HCT116 (cell line): ENCODE data around the gene PDE4D. TPM values are rescaled to one million over a fixed set of nuclear protein-coding genes. Genes with fewer than 3 reads are reported as not detected.

Experiments
- ATAC-seq: fragments of 200-7000 bp; cut with Tn5 transposase; 2 replicates; pipeline ENCODE4 v1.9.1; 2020; ENCODE audit warnings: mild to moderate bottlenecking, moderate library complexity
- BruUV-seq: library from RNA; stranded (reverse); fragments of 400-500 nt; replicated peaks from 2 replicates; lab custom pipeline; 2021; lab: Mats Ljungman, UMichigan
- CTCF ChIA-PET: fragments of 300-600 bp; sonication (Branson Sonifier 250); formaldehyde crosslinking; loops from one replicate; lab custom pipeline; 2021; ENCODE audit warnings: antibody characterized with exemption; lab: Charles Lee
- POLR2A ChIA-PET: fragments of 300-600, 350-600 bp; sonication (Branson Sonifier 250); formaldehyde crosslinking; loops from one replicate; lab custom pipeline; 2021; ENCODE audit warnings: antibody characterized with exemption; lab: Charles Lee
- RAD21 ChIA-PET, 2 experiments: fragments of 300-600 bp; sonication (Branson Sonifier 250); formaldehyde crosslinking; loops; one replicate each; lab custom pipeline; 2023; ENCODE audit warnings: low total read pairs in 2 of 2; ENCODE audit not compliant: uncharacterized antibody in 2 of 2, unreplicated experiment in 2 of 2, low non-redundant PET in 1 of 2; lab: Charles Lee
- DNase-seq: peaks from one replicate; pipeline ENCODE4 v3.0.0-alpha.2; 2010; ENCODE audit warnings: low read depth, low spot score
- H2AFZ ChIP-seq: fragments of 200-600 bp; shearing (Covaris generic), sonication (generic); 2 replicates; pipeline ENCODE4 v1.6.1; 2017; ENCODE audit warnings: low read depth, mixed run types, mixed read lengths, antibody characterized with exemption, low read length; ENCODE audit not compliant: poor library complexity, severe bottlenecking
- H3K27ac ChIP-seq: 2 replicates; pipeline ENCODE4 v1.5.1; 2012; ENCODE audit warnings: low read depth, low read length
- H3K27me3 ChIP-seq: fragments of 200-600 bp; sonication (generic); 2 replicates; pipeline ENCODE4 v1.6.1; 2016; ENCODE audit warnings: mixed run types, low read length, mixed read lengths; ENCODE audit not compliant: insufficient read depth
- H3K36me3 ChIP-seq, 2 experiments: fragments of 200-500 bp in 1 of 2; fragments of 200-600 bp in 1 of 2; sonication (Bioruptor generic) in 1 of 2; sonication (generic) in 1 of 2; 2 replicates each; pipeline versions ENCODE4 v1.5.1 to v1.6.1; 2014 to 2016; ENCODE audit warnings: low read length in 2 of 2, inconsistent platforms in 1 of 2, mixed read lengths in 1 of 2, mixed run types in 1 of 2; ENCODE audit not compliant: insufficient read depth in 2 of 2, control insufficient read depth in 1 of 2
- H3K4me1 ChIP-seq, 2 experiments: fragments of 200-600 bp in 1 of 2; sonication (generic) in 1 of 2; 2 replicates each; pipeline versions ENCODE4 v1.5.1 to v1.6.1; 2012 to 2017; ENCODE audit warnings: low read length in 2 of 2, inconsistent platforms in 1 of 2, mild to moderate bottlenecking in 1 of 2, mixed read lengths in 1 of 2, mixed run types in 1 of 2, moderate library complexity in 1 of 2; ENCODE audit not compliant: insufficient read depth in 2 of 2, control insufficient read depth in 1 of 2
- H3K4me2 ChIP-seq: fragments of 200-600 bp; sonication (generic); 2 replicates; pipeline ENCODE4 v1.6.1; 2017; ENCODE audit warnings: mixed run types, low read length, mixed read lengths
- H3K4me3 ChIP-seq, 2 experiments: fragments of 200-600 bp in 1 of 2; sonication (generic) in 1 of 2; replicated peaks in 1 of 2; 2 replicates each; pipeline ENCODE4 v1.5.1; 2011 to 2016; ENCODE audit warnings: low read length in 2 of 2, control low read depth in 1 of 2, low read depth in 1 of 2, mild to moderate bottlenecking in 1 of 2, mixed read lengths in 1 of 2, mixed run types in 1 of 2
- H3K79me2 ChIP-seq: fragments of 200-600 bp; sonication (generic); 2 replicates; pipeline ENCODE4 v1.6.1; 2017; ENCODE audit warnings: mild to moderate bottlenecking, mixed run types, low read length, moderate library complexity, mixed read lengths; ENCODE audit not compliant: insufficient read depth
- H3K9ac ChIP-seq: fragments of 200-600 bp; sonication (generic); 2 replicates; pipeline ENCODE4 v1.6.1; 2016; ENCODE audit warnings: low read length, mixed read lengths
- H3K9me2 ChIP-seq: fragments of 200-600 bp; sonication (generic), shearing (Covaris generic); 2 replicates; pipeline ENCODE4 v1.6.1; 2017; ENCODE audit warnings: mixed run types, mild to moderate bottlenecking, moderate library complexity; ENCODE audit not compliant: insufficient read depth
- H3K9me3 ChIP-seq, 2 experiments: fragments of 200-500 bp in 1 of 2; fragments of 200-600 bp in 1 of 2; sonication (Bioruptor generic) in 1 of 2; sonication (generic) in 1 of 2; 2 replicates each; pipeline ENCODE4 v1.6.1; 2014 to 2017; ENCODE audit warnings: low read length in 2 of 2, mixed read lengths in 2 of 2, inconsistent platforms in 1 of 2, low read depth in 1 of 2, mild to moderate bottlenecking in 1 of 2, mixed run types in 1 of 2, moderate library complexity in 1 of 2; ENCODE audit not compliant: control insufficient read depth in 1 of 2, insufficient read depth in 1 of 2
- H4K20me1 ChIP-seq: fragments of 200-600 bp; sonication (generic), shearing (Covaris generic); 2 replicates; pipeline ENCODE4 v1.6.1; 2017; ENCODE audit warnings: mixed run types, mild to moderate bottlenecking, moderate library complexity; ENCODE audit not compliant: insufficient read depth
- ATF3 ChIP-seq: IDR thresholded peaks from 2 replicates; pipeline ENCODE4 v1.6.1; 2012
- CEBPB ChIP-seq: IDR thresholded peaks from 2 replicates; pipeline ENCODE4 v1.6.1; 2012; ENCODE audit warnings: low read depth
- EGR1 ChIP-seq: IDR thresholded peaks from 2 replicates; pipeline ENCODE4 v1.6.1; 2012; ENCODE audit warnings: low read depth
- EZH2phosphoT487 ChIP-seq: fragments of 200-600 bp; IDR thresholded peaks from 2 replicates; pipeline ENCODE4 v1.6.1; 2018; ENCODE audit warnings: antibody characterized with exemption, borderline replicate concordance
- FOSL1 ChIP-seq: IDR thresholded peaks from 2 replicates; pipeline ENCODE4 v1.6.1; 2012; ENCODE audit warnings: low read depth
- MAX ChIP-seq: IDR thresholded peaks from 2 replicates; pipeline ENCODE4 v1.6.1; 2012
- POLR2A ChIP-seq: IDR thresholded peaks from 2 replicates; pipeline ENCODE4 v1.7.0; 2011; ENCODE audit warnings: borderline replicate concordance; ENCODE audit not compliant: insufficient read depth, insufficient read length; ENCODE audit errors: extremely low read depth
- POLR2AphosphoS5 ChIP-seq: IDR thresholded peaks from 2 replicates; pipeline ENCODE4 v1.6.1; 2011; ENCODE audit warnings: mild to moderate bottlenecking, low read depth, low read length, moderate library complexity
- SIN3A ChIP-seq: IDR thresholded peaks from 2 replicates; pipeline ENCODE4 v1.6.1; 2012; ENCODE audit warnings: low read depth
- SRF ChIP-seq: IDR thresholded peaks from 2 replicates; pipeline ENCODE4 v1.6.1; 2012; ENCODE audit warnings: low read depth
- TCF7L2 ChIP-seq: IDR thresholded peaks from 2 replicates; pipeline ENCODE4 v1.7.0; 2011; ENCODE audit warnings: borderline replicate concordance, inconsistent platforms; ENCODE audit not compliant: insufficient read depth, insufficient read length; ENCODE audit errors: extremely low read depth
- ZNF274 ChIP-seq: fragments of 200-500 bp; sonication (Bioruptor generic); IDR thresholded peaks from 2 replicates; pipeline ENCODE4 v1.6.1; 2014; ENCODE audit warnings: mild to moderate bottlenecking, low read depth, low read length, inconsistent platforms
- intact Hi-C: fragments of 100-400 bp; cut with micrococcal nuclease; formaldehyde crosslinking; loops from 2 replicates; pipeline ENCODE4 v1.10.0; 2022
- total RNA-seq: library from RNA; stranded (reverse); gene quantifications from one replicate; pipeline ENCODE4 v1.2.1, GENCODE V29; 2021; ENCODE audit not compliant: unreplicated experiment
- TF ChIP-seq, protein P1 (sequence below): IDR thresholded peaks from 2 replicates; pipeline ENCODE4 v1.6.1; 2011; ENCODE audit warnings: mild to moderate bottlenecking, low read length, moderate library complexity; ENCODE audit not compliant: insufficient replicate concordance; ENCODE audit errors: extremely low read depth
- TF ChIP-seq, protein P2 (sequence below): IDR thresholded peaks from 2 replicates; pipeline ENCODE4 v1.6.1; 2012; ENCODE audit warnings: low read depth
- TF ChIP-seq, protein P3 (sequence below), 3 experiments: fragments of 200-600 bp in 1 of 3; sonication (generic) in 1 of 3; IDR thresholded peaks in 2 of 3; conservative IDR thresholded peaks in 1 of 3; 2 replicates each; pipeline ENCODE4 v1.5.1; 2012 to 2017; ENCODE audit warnings: low read depth in 2 of 3, low read length in 2 of 3, antibody characterized with exemption in 1 of 3, borderline replicate concordance in 1 of 3, control low read depth in 1 of 3, mild to moderate bottlenecking in 1 of 3, mixed read lengths in 1 of 3, mixed run types in 1 of 3, moderate library complexity in 1 of 3; ENCODE audit not compliant: insufficient read depth in 1 of 3

PDE4D gene
- total RNA-seq, 1 experiment from 2014 or later = 1.1 TPM

DNA sequence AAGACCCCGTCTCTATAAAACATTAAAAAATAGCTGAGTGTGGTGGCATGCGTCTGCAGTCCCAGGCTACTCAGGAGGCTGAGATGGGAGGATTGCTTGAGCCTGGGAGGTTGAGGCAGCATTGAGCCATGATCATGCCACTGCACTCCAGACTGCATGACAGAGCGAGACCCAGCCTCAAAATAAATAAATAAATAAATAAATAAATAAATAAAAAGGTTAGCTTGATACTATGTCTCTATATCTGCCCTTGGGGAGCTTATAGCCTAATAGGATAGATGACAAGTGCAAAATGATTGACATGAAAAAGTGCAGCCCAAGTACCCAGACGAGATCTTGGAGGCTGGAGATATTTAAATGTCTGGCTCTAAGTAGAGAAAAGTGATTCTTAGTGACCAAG lies 122.6 kb downstream of the PDE4D start:
- ChIA-PET POLR2A (no interaction called here), RAD21 (no interaction called here), CTCF (no interaction called here)
- Histone ChIP-seq H3K9ac (no peak overlapping the region), H3K9me3 (no peaks in the 10 kb centered on the region), H3K27ac (no peak overlapping the region), H3K9me2 (no peaks in the 10 kb centered on the region), H3K4me3 (no peak overlapping the region), H3K79me2 (no peaks in the 10 kb centered on the region), H3K27me3 (peaks cover 28% of the 10 kb centered on the region), H2AFZ (no peak overlapping the region), H3K36me3 (no peaks in the 10 kb centered on the region), H3K4me1 (no peaks in the 10 kb centered on the region), H3K4me2 (no peak overlapping the region), H4K20me1 (no peaks in the 10 kb centered on the region)
- intact Hi-C loops = no loop called here
- DNase-seq (no peak), ATAC-seq (no peak)
- no TSS peak for BruUV-seq
- TF ChIP-seq TCF7L2 (no peak), POLR2AphosphoS5 (no peak), CEBPB (no peak), POLR2A (no peak), MAX (no peak), EZH2phosphoT487 (no peak), ATF3 (no peak), SIN3A (no peak), EGR1 (no peak), FOSL1 (no peak), ZNF274 (no peak), SRF (no peak)
- TF ChIP-seq, protein P1, sequence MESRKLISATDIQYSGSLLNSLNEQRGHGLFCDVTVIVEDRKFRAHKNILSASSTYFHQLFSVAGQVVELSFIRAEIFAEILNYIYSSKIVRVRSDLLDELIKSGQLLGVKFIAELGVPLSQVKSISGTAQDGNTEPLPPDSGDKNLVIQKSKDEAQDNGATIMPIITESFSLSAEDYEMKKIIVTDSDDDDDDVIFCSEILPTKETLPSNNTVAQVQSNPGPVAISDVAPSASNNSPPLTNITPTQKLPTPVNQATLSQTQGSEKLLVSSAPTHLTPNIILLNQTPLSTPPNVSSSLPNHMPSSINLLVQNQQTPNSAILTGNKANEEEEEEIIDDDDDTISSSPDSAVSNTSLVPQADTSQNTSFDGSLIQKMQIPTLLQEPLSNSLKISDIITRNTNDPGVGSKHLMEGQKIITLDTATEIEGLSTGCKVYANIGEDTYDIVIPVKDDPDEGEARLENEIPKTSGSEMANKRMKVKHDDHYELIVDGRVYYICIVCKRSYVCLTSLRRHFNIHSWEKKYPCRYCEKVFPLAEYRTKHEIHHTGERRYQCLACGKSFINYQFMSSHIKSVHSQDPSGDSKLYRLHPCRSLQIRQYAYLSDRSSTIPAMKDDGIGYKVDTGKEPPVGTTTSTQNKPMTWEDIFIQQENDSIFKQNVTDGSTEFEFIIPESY = no peak
- TF ChIP-seq, protein P2, sequence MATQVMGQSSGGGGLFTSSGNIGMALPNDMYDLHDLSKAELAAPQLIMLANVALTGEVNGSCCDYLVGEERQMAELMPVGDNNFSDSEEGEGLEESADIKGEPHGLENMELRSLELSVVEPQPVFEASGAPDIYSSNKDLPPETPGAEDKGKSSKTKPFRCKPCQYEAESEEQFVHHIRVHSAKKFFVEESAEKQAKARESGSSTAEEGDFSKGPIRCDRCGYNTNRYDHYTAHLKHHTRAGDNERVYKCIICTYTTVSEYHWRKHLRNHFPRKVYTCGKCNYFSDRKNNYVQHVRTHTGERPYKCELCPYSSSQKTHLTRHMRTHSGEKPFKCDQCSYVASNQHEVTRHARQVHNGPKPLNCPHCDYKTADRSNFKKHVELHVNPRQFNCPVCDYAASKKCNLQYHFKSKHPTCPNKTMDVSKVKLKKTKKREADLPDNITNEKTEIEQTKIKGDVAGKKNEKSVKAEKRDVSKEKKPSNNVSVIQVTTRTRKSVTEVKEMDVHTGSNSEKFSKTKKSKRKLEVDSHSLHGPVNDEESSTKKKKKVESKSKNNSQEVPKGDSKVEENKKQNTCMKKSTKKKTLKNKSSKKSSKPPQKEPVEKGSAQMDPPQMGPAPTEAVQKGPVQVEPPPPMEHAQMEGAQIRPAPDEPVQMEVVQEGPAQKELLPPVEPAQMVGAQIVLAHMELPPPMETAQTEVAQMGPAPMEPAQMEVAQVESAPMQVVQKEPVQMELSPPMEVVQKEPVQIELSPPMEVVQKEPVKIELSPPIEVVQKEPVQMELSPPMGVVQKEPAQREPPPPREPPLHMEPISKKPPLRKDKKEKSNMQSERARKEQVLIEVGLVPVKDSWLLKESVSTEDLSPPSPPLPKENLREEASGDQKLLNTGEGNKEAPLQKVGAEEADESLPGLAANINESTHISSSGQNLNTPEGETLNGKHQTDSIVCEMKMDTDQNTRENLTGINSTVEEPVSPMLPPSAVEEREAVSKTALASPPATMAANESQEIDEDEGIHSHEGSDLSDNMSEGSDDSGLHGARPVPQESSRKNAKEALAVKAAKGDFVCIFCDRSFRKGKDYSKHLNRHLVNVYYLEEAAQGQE = no peak
- TF ChIP-seq, protein P3, sequence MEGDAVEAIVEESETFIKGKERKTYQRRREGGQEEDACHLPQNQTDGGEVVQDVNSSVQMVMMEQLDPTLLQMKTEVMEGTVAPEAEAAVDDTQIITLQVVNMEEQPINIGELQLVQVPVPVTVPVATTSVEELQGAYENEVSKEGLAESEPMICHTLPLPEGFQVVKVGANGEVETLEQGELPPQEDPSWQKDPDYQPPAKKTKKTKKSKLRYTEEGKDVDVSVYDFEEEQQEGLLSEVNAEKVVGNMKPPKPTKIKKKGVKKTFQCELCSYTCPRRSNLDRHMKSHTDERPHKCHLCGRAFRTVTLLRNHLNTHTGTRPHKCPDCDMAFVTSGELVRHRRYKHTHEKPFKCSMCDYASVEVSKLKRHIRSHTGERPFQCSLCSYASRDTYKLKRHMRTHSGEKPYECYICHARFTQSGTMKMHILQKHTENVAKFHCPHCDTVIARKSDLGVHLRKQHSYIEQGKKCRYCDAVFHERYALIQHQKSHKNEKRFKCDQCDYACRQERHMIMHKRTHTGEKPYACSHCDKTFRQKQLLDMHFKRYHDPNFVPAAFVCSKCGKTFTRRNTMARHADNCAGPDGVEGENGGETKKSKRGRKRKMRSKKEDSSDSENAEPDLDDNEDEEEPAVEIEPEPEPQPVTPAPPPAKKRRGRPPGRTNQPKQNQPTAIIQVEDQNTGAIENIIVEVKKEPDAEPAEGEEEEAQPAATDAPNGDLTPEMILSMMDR (IDR thresholded peaks at IDR 0.05 in 2 of 3, conservative IDR thresholded peaks at IDR 0.05 in 1 of 3; ENCODE audit: borderline replicate concordance in 1 of 3, insufficient read depth in 1 of 3, low read depth in 2 of 3, low read length in 2 of 3) = no peak
